PC-9 (cell line): ENCODE measurements around the gene FAAH2. TPM values are rescaled to one million over a fixed set of nuclear protein-coding genes. Genes with fewer than 3 reads are reported as not detected.
"Not testable (repeated sequence)": the region's sequence is repeated elsewhere in the genome, so short reads cannot be mapped to it uniquely, and the experiment has no call there.

Experiments used
- BruUV-seq: library from RNA; stranded (reverse); fragments of 400-500 nt; replicated peaks from 2 replicates; lab custom pipeline; 2021; lab: Mats Ljungman, UMichigan
- CTCF ChIA-PET: fragments of 300-600 bp; sonication (Branson Sonifier 250); formaldehyde crosslinking; loops from one replicate; lab custom pipeline; 2022; ENCODE audit warnings: antibody characterized with exemption; lab: Charles Lee
- POLR2A ChIA-PET: fragments of 300-600 bp; sonication (Branson Sonifier 250); formaldehyde crosslinking; loops from one replicate; lab custom pipeline; 2022; ENCODE audit warnings: antibody characterized with exemption; ENCODE audit not compliant: unreplicated experiment; lab: Charles Lee
- DNase-seq, 2 experiments: peaks; one replicate each; pipeline versions ENCODE4 v3.0.0 to v3.0.0-alpha.2; 2015 to 2022; ENCODE audit warnings: mixed read lengths in 1 of 2
- H2AFZ ChIP-seq: fragments of 200-600 bp; sonication (generic); 2 replicates; pipeline ENCODE4 v1.8.1; 2017; ENCODE audit warnings: antibody characterized with exemption
- H3F3A ChIP-seq: fragments of 200-600 bp; sonication (generic); 2 replicates; pipeline ENCODE4 v1.8.1; 2017; ENCODE audit warnings: antibody characterized with exemption, mild to moderate bottlenecking, low read depth; ENCODE audit not compliant: insufficient read depth
- H3K27ac ChIP-seq: fragments of 200-600 bp; sonication (generic); 2 replicates; pipeline ENCODE4 v1.6.1; 2016; ENCODE audit warnings: mixed run types
- H3K27me3 ChIP-seq: fragments of 200-600 bp; sonication (generic); 2 replicates; pipeline ENCODE4 v1.6.1; 2016; ENCODE audit warnings: low read depth, mixed run types; ENCODE audit not compliant: insufficient read depth
- H3K36me3 ChIP-seq: fragments of 200-600 bp; sonication (generic); 2 replicates; pipeline ENCODE4 v1.6.1; 2016; ENCODE audit warnings: low read depth, mixed run types
- H3K4me1 ChIP-seq: fragments of 200-600 bp; sonication (generic); replicated peaks from 2 replicates; pipeline ENCODE4 v1.6.1; 2016; ENCODE audit warnings: mixed run types; ENCODE audit not compliant: insufficient read depth
- H3K4me2 ChIP-seq: fragments of 200-600 bp; sonication (generic); 2 replicates; pipeline ENCODE4 v1.6.1; 2017; ENCODE audit warnings: mixed run types
- H3K4me3 ChIP-seq: fragments of 200-600 bp; sonication (generic); 2 replicates; pipeline ENCODE4 v1.6.1; 2016; ENCODE audit warnings: mixed run types
- H3K79me2 ChIP-seq: fragments of 200-600 bp; sonication (generic); 2 replicates; pipeline ENCODE4 v1.6.1; 2017; ENCODE audit warnings: low read depth, mixed run types
- H3K9me2 ChIP-seq: fragments of 200-600 bp; sonication (generic); 2 replicates; pipeline ENCODE4 v1.8.1; 2017; ENCODE audit warnings: mild to moderate bottlenecking; ENCODE audit not compliant: insufficient read depth
- H3K9me3 ChIP-seq: fragments of 200-600 bp; sonication (generic); 2 replicates; pipeline ENCODE4 v1.8.1; 2016; ENCODE audit warnings: low read depth; ENCODE audit not compliant: insufficient read depth
- H4K20me1 ChIP-seq: fragments of 200-600 bp; sonication (generic); 2 replicates; pipeline ENCODE4 v1.8.1; 2017; ENCODE audit not compliant: insufficient read depth
- EZH2 ChIP-seq: fragments of 200-600 bp; sonication (generic); IDR thresholded peaks from 2 replicates; pipeline ENCODE4 v1.8.0; 2017; ENCODE audit warnings: antibody characterized with exemption, low read depth
- intact Hi-C: fragments of 100-400 bp; cut with micrococcal nuclease; formaldehyde crosslinking; loops from one replicate; pipeline ENCODE4 v1.10.0; 2022; ENCODE audit not compliant: unreplicated experiment
- total RNA-seq: library from RNA; stranded (reverse); gene quantifications from 2 replicates; pipeline ENCODE4 v1.2.3, GENCODE V29; 2021
- TF ChIP-seq, protein P1 (sequence below): fragments of 200-600 bp; sonication (generic); conservative IDR thresholded peaks from 2 replicates; pipeline ENCODE4 v1.6.1; 2017; ENCODE audit warnings: mixed run types, antibody characterized with exemption, mild to moderate bottlenecking, moderate library complexity

The FAAH2 gene
- total RNA-seq, 1 experiment from 2014 or later = 8.2 TPM

DNA sequence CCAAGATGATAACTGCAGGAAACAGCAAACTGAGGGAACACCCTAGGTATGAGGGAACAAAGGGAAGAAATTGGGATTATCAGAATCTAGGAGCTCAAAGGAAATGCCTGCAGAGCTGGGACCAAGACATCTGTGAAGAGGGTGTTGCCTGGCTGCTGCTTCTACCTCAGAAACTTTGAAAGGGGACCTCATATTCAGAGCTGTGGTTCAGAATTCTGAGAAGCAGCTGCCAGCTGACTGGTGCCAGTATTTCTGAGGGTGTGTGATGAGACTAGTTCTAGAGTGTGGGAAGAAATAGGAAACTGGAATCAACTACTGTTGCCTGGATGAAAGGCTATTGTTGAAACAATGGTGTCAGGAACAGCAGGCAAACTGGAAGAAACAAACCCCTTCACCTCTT, 8.5 kb downstream of the FAAH2 start:
- CTCF ChIA-PET = no interaction called here

DNA sequence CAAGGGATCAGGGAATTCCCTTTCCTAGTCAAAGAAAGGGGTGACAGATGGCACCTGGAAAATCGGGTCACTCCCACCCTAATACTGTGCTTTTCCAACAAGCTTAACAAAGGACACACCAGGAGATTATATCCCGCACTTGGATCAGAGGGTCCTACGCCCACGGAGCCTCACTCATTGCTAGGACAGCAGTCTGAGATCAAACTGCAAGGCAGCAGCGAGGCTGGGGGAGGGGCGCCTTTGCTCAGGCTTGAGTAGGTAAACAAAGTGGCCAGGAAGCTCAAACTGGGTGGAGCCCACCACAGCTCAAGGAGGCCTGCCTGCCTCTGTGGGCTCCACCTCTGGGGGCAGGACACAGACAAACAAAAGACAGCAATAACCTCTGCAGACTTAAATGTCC, 9.2 kb downstream of the FAAH2 start:
- H4K20me1 ChIP-seq, H3F3A ChIP-seq, H3K4me1 ChIP-seq, H3K9me3 ChIP-seq, H3K27me3 ChIP-seq, H2AFZ ChIP-seq, DNase-seq, intact Hi-C loops, POLR2A ChIA-PET, H3K9me2 ChIP-seq, H3K36me3 ChIP-seq, CTCF ChIA-PET, H3K4me2 ChIP-seq, H3K79me2 ChIP-seq, H3K4me3 ChIP-seq, H3K27ac ChIP-seq, BruUV-seq: not testable (repeated sequence)

More for the DNA sequence above, 8.5 kb downstream of the FAAH2 start:
- no peaks in the 10 kb centered on the region for H3K9me3 ChIP-seq
- H3K36me3 ChIP-seq = no peaks in the 10 kb centered on the region
- BruUV-seq = no TSS peak
- TF ChIP-seq, protein P1, sequence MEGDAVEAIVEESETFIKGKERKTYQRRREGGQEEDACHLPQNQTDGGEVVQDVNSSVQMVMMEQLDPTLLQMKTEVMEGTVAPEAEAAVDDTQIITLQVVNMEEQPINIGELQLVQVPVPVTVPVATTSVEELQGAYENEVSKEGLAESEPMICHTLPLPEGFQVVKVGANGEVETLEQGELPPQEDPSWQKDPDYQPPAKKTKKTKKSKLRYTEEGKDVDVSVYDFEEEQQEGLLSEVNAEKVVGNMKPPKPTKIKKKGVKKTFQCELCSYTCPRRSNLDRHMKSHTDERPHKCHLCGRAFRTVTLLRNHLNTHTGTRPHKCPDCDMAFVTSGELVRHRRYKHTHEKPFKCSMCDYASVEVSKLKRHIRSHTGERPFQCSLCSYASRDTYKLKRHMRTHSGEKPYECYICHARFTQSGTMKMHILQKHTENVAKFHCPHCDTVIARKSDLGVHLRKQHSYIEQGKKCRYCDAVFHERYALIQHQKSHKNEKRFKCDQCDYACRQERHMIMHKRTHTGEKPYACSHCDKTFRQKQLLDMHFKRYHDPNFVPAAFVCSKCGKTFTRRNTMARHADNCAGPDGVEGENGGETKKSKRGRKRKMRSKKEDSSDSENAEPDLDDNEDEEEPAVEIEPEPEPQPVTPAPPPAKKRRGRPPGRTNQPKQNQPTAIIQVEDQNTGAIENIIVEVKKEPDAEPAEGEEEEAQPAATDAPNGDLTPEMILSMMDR = no peak
- no peak for TF ChIP-seq EZH2
- DNase-seq = no peak
- no peaks in the 10 kb centered on the region for H3K4me1 ChIP-seq
- H3K9me2 ChIP-seq = no peaks in the 10 kb centered on the region
- H3K27ac ChIP-seq = no peak overlapping the region
- H3K79me2 ChIP-seq = no peaks in the 10 kb centered on the region
- intact Hi-C loops = no loop called here
- no peak overlapping the region for H3K4me2 ChIP-seq
- H3K27me3 ChIP-seq = no peaks in the 10 kb centered on the region
- no peaks in the 10 kb centered on the region for H3F3A ChIP-seq
- H4K20me1 ChIP-seq = no peaks in the 10 kb centered on the region
- POLR2A ChIA-PET = no interaction called here
- no peak overlapping the region for H2AFZ ChIP-seq
- H3K4me3 ChIP-seq = no peak overlapping the region

DNA sequence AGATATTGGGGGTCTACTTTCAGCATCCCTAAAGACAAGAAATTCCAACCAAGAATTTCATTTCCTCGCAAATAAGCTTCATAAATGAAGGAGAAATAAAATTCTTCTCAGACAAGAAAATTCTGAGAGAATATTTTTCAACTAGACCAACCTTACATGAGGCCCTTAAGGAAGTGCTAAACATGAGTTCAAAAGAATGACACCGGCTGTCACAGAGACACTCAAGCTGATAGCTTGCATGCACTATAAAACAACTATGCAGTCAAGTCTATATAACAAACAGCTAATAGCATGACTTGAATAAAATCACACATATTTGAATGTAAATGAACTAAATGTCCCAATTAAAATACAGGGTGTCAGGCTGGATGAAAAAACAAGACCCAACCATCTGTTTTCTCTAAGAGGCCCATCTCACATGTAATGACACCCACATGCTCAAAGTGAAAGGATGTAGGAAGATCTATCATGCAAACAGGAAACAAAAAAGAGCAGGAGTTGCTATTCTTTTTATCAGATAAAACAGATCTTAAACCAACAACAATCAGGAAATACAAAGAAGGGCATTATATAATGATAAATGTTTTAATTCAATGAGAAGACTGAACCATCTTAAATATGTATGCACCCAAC, 27.2 kb downstream of the FAAH2 start:
- Histone ChIP-seq H3K36me3 (no peaks in the 10 kb centered on the region), H3K4me3 (no peak overlapping the region), H3K27me3 (no peaks in the 10 kb centered on the region), H3K79me2 (no peaks in the 10 kb centered on the region), H3K9me2 (no peaks in the 10 kb centered on the region), H2AFZ (no peak overlapping the region), H3F3A (no peaks in the 10 kb centered on the region), H3K4me2 (no peak overlapping the region), H4K20me1 (no peaks in the 10 kb centered on the region), H3K4me1 (no peaks in the 10 kb centered on the region), H3K9me3 (no peaks in the 10 kb centered on the region; the same call in 1 of the 2 replicates), H3K27ac (no peak overlapping the region)
- DNase-seq = no peak
- intact Hi-C loops = no loop called here
- TF ChIP-seq EZH2 = no peak
- TF ChIP-seq, protein P1 = no peak
- BruUV-seq = no TSS peak
- POLR2A ChIA-PET = no interaction called here
- CTCF ChIA-PET = no interaction called here

DNA sequence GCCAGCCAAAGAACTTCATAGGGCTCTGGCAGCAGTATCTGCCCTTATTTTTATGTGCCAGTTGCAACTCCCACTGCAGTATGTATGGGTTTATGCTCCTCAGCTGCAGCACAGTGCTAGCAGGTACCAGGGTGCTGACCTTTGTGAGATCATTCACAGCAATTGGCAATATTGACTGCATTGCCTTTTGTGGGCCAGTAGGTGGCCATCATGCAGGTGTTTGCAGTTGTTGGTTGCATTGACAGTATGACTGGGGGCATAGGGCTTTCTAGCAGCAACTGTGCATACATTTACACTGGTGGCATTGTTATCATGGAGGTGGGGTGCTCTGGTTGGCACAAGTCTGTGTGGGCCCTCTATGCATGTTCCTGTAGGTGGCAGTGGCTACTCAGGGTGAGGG, 42.5 kb downstream of the FAAH2 start:
- Histone ChIP-seq H3K4me2 (no peak overlapping the region), H3F3A (no peaks in the 10 kb centered on the region), H2AFZ (no peak overlapping the region), H3K27me3 (no peaks in the 10 kb centered on the region), H3K9me3 (no peaks in the 10 kb centered on the region), H3K4me3 (no peak overlapping the region), H3K79me2 (no peaks in the 10 kb centered on the region), H4K20me1 (no peaks in the 10 kb centered on the region), H3K27ac (no peak overlapping the region), H3K36me3 (no peaks in the 10 kb centered on the region), H3K9me2 (no peaks in the 10 kb centered on the region), H3K4me1 (no peaks in the 10 kb centered on the region)
- intact Hi-C loops = no loop called here
- CTCF ChIA-PET = no interaction called here
- POLR2A ChIA-PET = no interaction called here
- DNase-seq = no peak
- BruUV-seq = no TSS peak
- TF ChIP-seq, protein P1 = no peak
- no peak for TF ChIP-seq EZH2

DNA sequence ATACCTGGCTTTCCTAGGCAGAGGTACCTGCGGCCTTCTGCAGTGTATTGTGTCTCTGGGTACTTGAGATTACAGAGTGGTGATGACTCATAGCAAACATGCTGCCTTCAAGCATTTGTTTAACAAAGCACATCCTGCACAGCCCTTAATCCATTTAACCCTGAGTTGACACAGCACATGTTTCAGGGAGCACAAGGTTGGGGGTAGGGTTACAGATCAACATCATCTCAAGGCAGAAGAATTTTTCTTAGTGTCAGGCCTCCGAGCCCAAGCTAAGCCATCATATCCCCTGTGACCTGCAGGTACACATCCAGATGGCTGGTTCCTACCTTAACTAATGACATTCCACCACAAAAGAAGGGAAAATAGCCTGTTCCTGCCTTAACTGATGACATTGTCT, 49.3 kb downstream of the FAAH2 start:
- H3F3A ChIP-seq, H3K79me2 ChIP-seq, H3K9me2 ChIP-seq, H3K36me3 ChIP-seq, H2AFZ ChIP-seq, POLR2A ChIA-PET, H4K20me1 ChIP-seq, BruUV-seq, H3K4me3 ChIP-seq, intact Hi-C loops, H3K4me2 ChIP-seq, H3K27ac ChIP-seq, H3K9me3 ChIP-seq, H3K4me1 ChIP-seq, H3K27me3 ChIP-seq, CTCF ChIA-PET: not testable (repeated sequence)
- DNase-seq = peak; percentile 5 to 41
